HL-60/S4 treated with retinoic acid at 250 ng/mL for 4 days and 3 days (cell line): ENCODE data around the gene NFIA.

ENCODE experiments used
- in situ Hi-C: fragments of 300-500 bp; cut with MboI; formaldehyde crosslinking; loops from 2 replicates; pipeline ENCODE4 v1.7.0; 2022; ENCODE audit warnings: low sequenced_read_pairs

The NFIA gene

DNA sequence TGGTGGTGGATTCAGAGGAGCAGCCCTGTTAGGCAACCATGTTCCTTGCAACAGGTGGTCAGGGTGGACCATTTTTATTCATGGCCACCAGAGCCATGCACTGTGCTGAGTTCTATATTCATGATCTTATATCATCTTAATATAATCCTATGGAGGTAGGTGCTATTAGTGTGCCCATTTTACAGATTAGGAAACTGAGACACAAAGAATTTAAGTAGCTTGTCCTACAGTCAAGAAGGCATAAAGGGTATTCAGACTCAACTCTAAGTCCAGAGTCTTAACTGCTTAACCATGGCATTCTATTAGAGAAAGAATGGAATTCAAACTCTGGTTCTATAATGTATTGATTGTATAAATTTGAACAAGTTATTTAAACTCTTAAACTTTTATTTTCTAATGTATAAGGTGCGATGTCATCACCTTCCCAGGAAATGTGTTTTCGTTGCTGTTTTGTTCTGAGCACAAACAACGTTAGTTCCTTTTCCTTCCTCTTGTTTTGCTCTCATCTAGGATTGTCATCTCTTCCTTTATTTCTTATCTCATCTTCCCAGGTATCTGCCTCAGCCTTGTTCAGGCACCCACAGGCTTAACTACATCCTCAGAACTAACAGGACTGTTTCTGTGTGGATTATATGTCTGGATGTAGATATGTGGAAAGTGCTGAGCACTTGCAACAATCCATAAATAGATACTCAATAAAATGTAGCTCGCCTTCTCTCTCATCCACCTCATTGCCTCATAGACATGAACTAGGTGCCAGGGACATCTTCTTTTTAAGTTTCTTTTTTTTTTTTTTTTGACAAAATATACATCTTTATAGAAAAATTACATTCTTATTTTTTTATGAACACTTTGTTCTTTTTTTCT lies 207.1 kb downstream of the NFIA start:
- in situ Hi-C loops, result no loop called here

GRCh38 chr1:61290525-61290924 lies 208.2 kb downstream of the NFIA start:
- in situ Hi-C loops, result no loop called here

GRCh38 chr1:61293197-61293596 lies 210.8 kb downstream of the NFIA start:
- in situ Hi-C loops, result no loop called here

DNA sequence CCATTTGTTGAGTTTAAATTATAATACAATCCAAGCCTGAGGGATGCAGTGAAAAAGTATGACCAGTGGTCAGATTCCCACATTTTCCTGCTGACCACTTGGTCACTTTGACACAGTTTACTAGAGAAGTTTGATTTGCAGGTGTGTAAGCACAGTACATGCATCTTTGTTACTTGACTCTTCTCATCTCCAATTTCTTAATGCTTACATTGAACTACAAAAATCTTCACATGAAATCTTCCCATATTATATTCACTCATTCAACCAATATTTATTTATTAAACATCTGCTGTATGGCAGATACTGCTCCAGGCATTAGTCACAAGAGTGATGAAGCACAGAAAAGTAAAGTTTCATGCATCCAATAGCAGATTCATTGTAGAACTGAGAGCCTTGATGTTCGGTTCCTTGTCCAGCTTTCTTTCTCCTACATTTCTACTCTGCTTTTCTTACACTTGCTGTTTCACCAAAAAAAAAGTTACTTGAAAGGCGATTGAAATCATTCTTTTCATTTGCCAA lies 211.7 kb downstream of the NFIA start:
- in situ Hi-C loops, result no loop called here

DNA sequence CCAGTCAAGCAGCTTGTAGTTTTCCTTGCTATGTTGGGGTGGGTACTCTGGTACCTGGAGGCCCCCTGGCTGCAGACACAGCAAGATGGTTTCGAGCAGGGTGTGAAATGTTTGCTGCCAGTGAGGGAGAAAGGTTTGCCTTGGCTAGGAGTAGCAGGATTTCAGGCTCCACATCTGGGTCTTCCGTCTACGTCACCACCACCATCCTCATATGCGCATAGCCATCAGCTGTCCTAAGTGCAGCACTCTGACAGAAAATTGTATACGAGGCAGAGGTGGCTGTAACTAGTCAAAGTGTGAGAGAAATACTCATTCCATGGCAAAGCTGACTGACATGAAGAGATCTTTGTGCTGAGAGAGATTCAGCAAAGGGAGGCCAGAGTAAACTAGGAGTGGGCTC lies 212.6 kb downstream of the NFIA start:
- in situ Hi-C loops, result no loop called here

GRCh38 chr1:61295818-61296537 lies 213.6 kb downstream of the NFIA start:
- in situ Hi-C loops, result no loop called here

- in situ Hi-C loops, result no loop called here
These were observed 215.5 kb downstream of the NFIA start for GRCh38 chr1:61297887-61298286.

- in situ Hi-C loops, result no loop called here
These were observed 217.1 kb downstream of the NFIA start for GRCh38 chr1:61299463-61299862.

GRCh38 chr1:61300899-61301298 lies 218.5 kb downstream of the NFIA start:
- in situ Hi-C loops, result no loop called here

- in situ Hi-C loops, result no loop called here
These were observed 219.7 kb downstream of the NFIA start for GRCh38 chr1:61301824-61302657.

- in situ Hi-C loops, result no loop called here
These were observed 225.2 kb downstream of the NFIA start for GRCh38 chr1:61307422-61308142.

DNA sequence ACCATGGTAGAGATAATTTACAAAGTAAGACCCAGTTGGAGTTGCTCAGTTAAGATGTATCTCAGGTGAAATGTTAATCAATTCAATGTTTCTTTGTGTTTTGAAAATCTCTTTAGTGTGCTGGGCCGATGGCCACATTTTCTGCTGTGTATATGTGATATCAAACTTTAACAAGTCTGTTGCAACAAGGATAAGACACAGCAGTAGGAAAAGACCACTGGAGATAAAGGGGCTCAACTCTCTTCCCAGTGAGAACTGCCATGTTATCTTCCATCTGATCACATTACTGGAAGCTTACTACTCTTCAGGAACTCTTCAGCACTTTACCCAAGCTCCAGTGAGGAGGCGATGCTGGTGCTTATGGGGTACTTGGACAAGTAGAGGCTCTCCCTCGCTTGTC lies 227.7 kb downstream of the NFIA start:
- in situ Hi-C loops, result no loop called here

- in situ Hi-C loops, result no loop called here
These were observed 228.2 kb downstream of the NFIA start for GRCh38 chr1:61310538-61310937.

- in situ Hi-C loops, result no loop called here
These were observed 231.6 kb downstream of the NFIA start for GRCh38 chr1:61313906-61314422.

GRCh38 chr1:61315011-61315410 lies 232.7 kb downstream of the NFIA start:
- in situ Hi-C loops, result no loop called here

- in situ Hi-C loops, result no loop called here
These were observed 234.1 kb downstream of the NFIA start for GRCh38 chr1:61316493-61316892.

- in situ Hi-C loops, result no loop called here
These were observed 236.2 kb downstream of the NFIA start for GRCh38 chr1:61318319-61319125.

DNA sequence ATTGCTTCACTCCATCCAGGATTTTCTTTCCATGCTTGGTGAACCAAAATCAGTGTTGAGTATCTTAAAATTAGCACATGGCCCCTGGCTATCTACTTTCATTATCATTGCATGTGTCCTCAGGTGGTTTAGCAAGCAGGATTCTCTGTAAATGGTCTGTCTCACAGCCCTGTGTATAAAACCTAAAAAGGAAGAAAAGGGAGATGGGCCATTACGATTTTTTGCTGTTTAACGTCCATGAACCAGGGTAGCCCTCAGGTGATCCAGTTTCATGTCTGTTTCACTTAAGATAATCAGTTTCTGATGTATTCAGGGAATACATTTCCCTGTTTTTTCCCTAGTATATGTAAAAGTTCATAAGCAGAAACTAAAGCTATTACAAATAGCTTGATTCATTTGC lies 238.2 kb downstream of the NFIA start:
- in situ Hi-C loops, result no loop called here

- in situ Hi-C loops, result no loop called here
These were observed 239.8 kb downstream of the NFIA start for GRCh38 chr1:61322008-61322744.
